GM23338 (cell line): ENCODE results near the gene SERAC1. TPM values are rescaled to one million over a fixed set of nuclear protein-coding genes. Genes with fewer than 3 reads are reported as not detected.

Experiments
- ATAC-seq: fragments of 200-7000 bp; cut with Tn5 transposase; 3 replicates; pipeline ENCODE4 v1.9.1; 2020
- DNase-seq: peaks from one replicate; pipeline ENCODE4 v3.0.0-alpha.2; 2015; ENCODE audit warnings: low spot score
- H2AFZ ChIP-seq: fragments of 200-600 bp; sonication (generic); 2 replicates; pipeline ENCODE4 v1.8.0; 2016; ENCODE audit warnings: antibody characterized with exemption, mild to moderate bottlenecking, moderate library complexity
- H3F3A ChIP-seq: fragments of 200-600 bp; sonication (generic); replicated peaks from 2 replicates; pipeline ENCODE4 v1.8.0; 2017; ENCODE audit warnings: antibody characterized with exemption, mixed run types, low read depth
- H3K27ac ChIP-seq: fragments of 200-600 bp; sonication (generic); 2 replicates; pipeline ENCODE4 v1.6.1; 2016; ENCODE audit warnings: low read depth
- H3K27me3 ChIP-seq: fragments of 200-600 bp; sonication (generic); 2 replicates; pipeline ENCODE4 v1.8.0; 2016; ENCODE audit warnings: mild to moderate bottlenecking, mixed run types, moderate library complexity; ENCODE audit not compliant: insufficient read depth
- H3K36me3 ChIP-seq: fragments of 200-600 bp; sonication (generic); 2 replicates; pipeline ENCODE4 v1.8.0; 2016; ENCODE audit warnings: mild to moderate bottlenecking; ENCODE audit not compliant: insufficient read depth
- H3K4me1 ChIP-seq: fragments of 200-600 bp; sonication (generic); 2 replicates; pipeline ENCODE4 v1.8.0; 2016; ENCODE audit warnings: mild to moderate bottlenecking, moderate library complexity; ENCODE audit not compliant: insufficient read depth
- H3K4me2 ChIP-seq: fragments of 200-600 bp; sonication (generic); 2 replicates; pipeline ENCODE4 v1.7.1; 2017; ENCODE audit warnings: mixed run types
- H3K4me3 ChIP-seq: fragments of 200-600 bp; sonication (generic); 2 replicates; pipeline ENCODE4 v1.6.1; 2016; ENCODE audit warnings: mixed run types
- H3K79me2 ChIP-seq: fragments of 200-600 bp; sonication (generic); replicated peaks from 2 replicates; pipeline ENCODE4 v1.8.0; 2017; ENCODE audit warnings: mild to moderate bottlenecking; ENCODE audit not compliant: insufficient read depth
- H3K9me2 ChIP-seq: fragments of 200-600 bp; sonication (generic); 2 replicates; pipeline ENCODE4 v1.8.0; 2017; ENCODE audit not compliant: insufficient read depth
- H4K20me1 ChIP-seq: fragments of 200-600 bp; sonication (generic); replicated peaks from 2 replicates; pipeline ENCODE4 v1.8.0; 2017; ENCODE audit warnings: mild to moderate bottlenecking; ENCODE audit not compliant: insufficient read depth
- H3K27ac Mint-ChIP-seq: 2 replicates; pipeline ENCODE4 v1.8.0; 2020; ENCODE audit warnings: inconsistent platforms, mild to moderate bottlenecking, moderate library complexity, mixed read lengths
- H3K27me3 Mint-ChIP-seq: 3 replicates; pipeline ENCODE4 v1.8.0; 2022; ENCODE audit warnings: low read depth, mild to moderate bottlenecking, moderate library complexity, mixed read lengths, inconsistent platforms; ENCODE audit not compliant: insufficient read depth, poor library complexity
- H3K36me3 Mint-ChIP-seq: 3 replicates; pipeline ENCODE4 v1.8.0; 2021; ENCODE audit warnings: low read depth, mild to moderate bottlenecking, inconsistent platforms, moderate library complexity, mixed read lengths
- H3K4me1 Mint-ChIP-seq: 3 replicates; pipeline ENCODE4 v1.8.0; 2020; ENCODE audit warnings: mild to moderate bottlenecking, inconsistent platforms, mixed read lengths
- H3K4me3 Mint-ChIP-seq: 3 replicates; pipeline ENCODE4 v1.8.0; 2021; ENCODE audit warnings: moderate library complexity, mild to moderate bottlenecking, inconsistent platforms, mixed read lengths
- H3K9me3 Mint-ChIP-seq: 3 replicates; pipeline ENCODE4 v1.8.0; 2020; ENCODE audit warnings: moderate library complexity, mild to moderate bottlenecking, inconsistent platforms, mixed read lengths
- CREB1 ChIP-seq: fragments of 250-450 bp; sonication (Bioruptor Pico); IDR thresholded peaks from 2 replicates; pipeline ENCODE4 v1.5.0; 2020; ENCODE audit warnings: low read depth, mild to moderate bottlenecking, moderate library complexity
- CTCF ChIP-seq, 2 experiments: fragments of 200-600 bp in 1 of 2; sonication (generic) in 1 of 2; conservative IDR thresholded peaks; 2 replicates each; pipeline versions ENCODE4 v1.5.1 to v1.6.1; 2016 to 2017; ENCODE audit warnings: antibody characterized with exemption in 2 of 2, low read depth in 2 of 2, mild to moderate bottlenecking in 2 of 2, moderate library complexity in 1 of 2
- EZH2 ChIP-seq: fragments of 200-600 bp; sonication (generic); IDR thresholded peaks from one replicate; pipeline ENCODE4 v1.8.0; 2017; ENCODE audit warnings: antibody characterized with exemption, mild to moderate bottlenecking, low read depth; ENCODE audit not compliant: unreplicated experiment
- EZH2phosphoT487 ChIP-seq: fragments of 200-600 bp; sonication (generic); IDR thresholded peaks from one replicate; pipeline ENCODE4 v1.8.1; 2018; ENCODE audit warnings: antibody characterized with exemption; ENCODE audit not compliant: unreplicated experiment
- JUNB ChIP-seq: IDR thresholded peaks from one replicate; pipeline ENCODE4 v1.6.1; 2016; ENCODE audit warnings: antibody characterized with exemption; ENCODE audit not compliant: unreplicated experiment
- POLR2AphosphoS5 ChIP-seq: IDR thresholded peaks from 2 replicates; pipeline ENCODE4 v1.6.1; 2016; ENCODE audit warnings: antibody characterized with exemption, low read depth
- REST ChIP-seq: IDR thresholded peaks from one replicate; pipeline ENCODE4 v1.6.1; 2018; ENCODE audit warnings: antibody characterized with exemption; ENCODE audit not compliant: unreplicated experiment
- STAT1 ChIP-seq: IDR thresholded peaks from one replicate; pipeline ENCODE4 v1.6.1; 2016; ENCODE audit warnings: antibody characterized with exemption; ENCODE audit not compliant: unreplicated experiment
- ZNF114 ChIP-seq: fragments of 250-450 bp; sonication (Bioruptor Pico); IDR thresholded peaks from 2 replicates; pipeline ENCODE4 v1.5.0; 2020; ENCODE audit warnings: mild to moderate bottlenecking, moderate library complexity
- ZNF331 ChIP-seq: fragments of 250-450 bp; sonication (Bioruptor Pico); IDR thresholded peaks from 2 replicates; pipeline ENCODE4 v1.5.0; 2020; ENCODE audit warnings: low read depth, mild to moderate bottlenecking, moderate library complexity
- polyA plus RNA-seq: library from polyadenylated mRNA; unstranded; fragments of >200 nt; fragmentation: Nextera tagmentation; extraction: Ambion mirVana; gene quantifications from 2 replicates; pipeline ENCODE4 v1.2.1, GENCODE V29; 2016
- total RNA-seq: library from RNA; depleted of rRNA; stranded (reverse); fragments of >200 nt; shearing (Covaris generic); gene quantifications from 2 replicates; pipeline ENCODE4 v1.2.3, GENCODE V29; 2014

The SERAC1 gene
- total and polyA plus RNA-seq, 2 experiments from 2014 or later, result 5.1 to 8.4 TPM

GRCh38 chr6:158095671-158096070 is 72.4 kb downstream of the SERAC1 start (continued):
- TF ChIP-seq REST (no peak), EZH2phosphoT487 (no peak)

GRCh38 chr6:158095031-158095430 is 73.0 kb downstream of the SERAC1 start:
- TF ChIP-seq POLR2AphosphoS5 (no peak), CTCF (conservative IDR thresholded peaks at IDR 0.05; ENCODE audit: low read depth in 2 of 2) (no peak), EZH2 (no peak), ZNF114 (CRISPR knock-in tag) (no peak), CREB1 (CRISPR knock-in tag) (no peak), STAT1 (no peak), ZNF331 (no peak), EZH2phosphoT487 (no peak)
- Mint-ChIP-seq H3K27me3 (peaks cover 1% of the 10 kb centered on the region), H3K4me3 (no peak overlapping the region), H3K4me1 (no peaks in the 10 kb centered on the region), H3K36me3 (peaks cover 19% of the 10 kb centered on the region), H3K27ac (no peak overlapping the region), H3K9me3 (no peaks in the 10 kb centered on the region)
- Histone ChIP-seq H3K9me2 (no peaks in the 10 kb centered on the region), H3K4me2 (no peak overlapping the region), H3K36me3 (no peaks in the 10 kb centered on the region), H2AFZ (no peak overlapping the region), H3K27ac (no peak overlapping the region), H3K4me1 (no peaks in the 10 kb centered on the region), H3F3A (no peaks in the 10 kb centered on the region), H3K4me3 (no peak overlapping the region), H3K27me3 (no peaks in the 10 kb centered on the region), H4K20me1 (no peaks in the 10 kb centered on the region; the same call in 1 of the 2 replicates), H3K79me2 (no peaks in the 10 kb centered on the region)
- ATAC-seq, result no peak
- DNase-seq, result no peak

GRCh38 chr6:158092806-158093205 is 75.3 kb downstream of the SERAC1 start:
- no peak overlapping the region for H2AFZ ChIP-seq
- no peaks in the 10 kb centered on the region for H3K79me2 ChIP-seq
- no peaks in the 10 kb centered on the region for H3K27me3 ChIP-seq
- Mint-ChIP-seq H3K9me3 (no peaks in the 10 kb centered on the region), H3K4me3 (no peak overlapping the region), H3K27me3 (peaks cover 3% of the 10 kb centered on the region), H3K36me3 (peaks cover 24% of the 10 kb centered on the region), H3K4me1 (no peaks in the 10 kb centered on the region), H3K27ac (no peak overlapping the region)
- no peak overlapping the region for H3K27ac ChIP-seq
- no peak for ATAC-seq
- no peaks in the 10 kb centered on the region; the same call in 1 of the 2 replicates for H4K20me1 ChIP-seq
- H3F3A ChIP-seq, result no peaks in the 10 kb centered on the region
- no peaks in the 10 kb centered on the region for H3K9me2 ChIP-seq
- H3K4me1 ChIP-seq, result no peaks in the 10 kb centered on the region
- no peaks in the 10 kb centered on the region for H3K36me3 ChIP-seq
- H3K4me2 ChIP-seq, result no peak overlapping the region
- TF ChIP-seq JUNB (no peak), EZH2 (no peak)
- DNase-seq, result no peak
- H3K4me3 ChIP-seq, result no peak overlapping the region
